Activated CD4-positive, alpha-beta T cell treated with anti-CD3 and anti-CD28 coated beads for 36 hours (primary cell): ENCODE measurements around the gene TMEFF1. TPM values are rescaled to one million over a fixed set of nuclear protein-coding genes. Genes with fewer than 3 reads are reported as not detected.

Experiments used
- ATAC-seq: fragments of 200-7000 bp; cut with Tn5 transposase; one replicate; pipeline ENCODE4 v1.10.0; 2021; ENCODE audit warnings: mild to moderate bottlenecking, moderate library complexity
- CTCF ChIA-PET: fragments of 350-600 bp; sonication (Branson Sonifier 250); formaldehyde crosslinking; loops from one replicate; lab custom pipeline; 2021; ENCODE audit warnings: antibody characterized with exemption; lab: Charles Lee
- POLR2A ChIA-PET: fragments of 350-600 bp; sonication (Branson Sonifier 250); formaldehyde crosslinking; loops from one replicate; lab custom pipeline; 2021; ENCODE audit warnings: antibody characterized with exemption, inconsistent platforms; lab: Charles Lee
- DNase-seq: peaks from one replicate; pipeline ENCODE4 v3.0.0-alpha.2; 2020
- H3K27ac Mint-ChIP-seq: one replicate; pipeline ENCODE4 v1.8.0; 2021; ENCODE audit warnings: mixed read lengths
- H3K27me3 Mint-ChIP-seq: one replicate; pipeline ENCODE4 v1.8.0; 2021; ENCODE audit warnings: mixed read lengths
- H3K36me3 Mint-ChIP-seq: one replicate; pipeline ENCODE4 v1.8.0; 2021; ENCODE audit warnings: low read depth, mixed read lengths
- H3K4me1 Mint-ChIP-seq: one replicate; pipeline ENCODE4 v1.8.0; 2021; ENCODE audit warnings: mixed read lengths
- H3K4me3 Mint-ChIP-seq: one replicate; pipeline ENCODE4 v1.8.0; 2021; ENCODE audit warnings: mild to moderate bottlenecking, moderate library complexity, mixed read lengths
- H3K9me3 Mint-ChIP-seq: one replicate; pipeline ENCODE4 v1.8.0; 2021; ENCODE audit warnings: low read depth, mixed read lengths
- intact Hi-C, 2 experiments: fragments of 100-400 bp; cut with DNase I in 1 of 2; cut with micrococcal nuclease in 1 of 2; formaldehyde crosslinking; loops; one replicate each; pipeline versions ENCODE4 v1.14.2 to v1.15.1; 2022 to 2024; cut with DNase I, micrococcal nuclease
- total RNA-seq, 2 experiments: library from RNA; stranded (reverse); gene quantifications; one replicate each; pipeline ENCODE4 v1.2.3, GENCODE V29; 2021

TMEFF1 gene
- total RNA-seq, 2 experiments from 2014 or later, result 0.27 TPM; not detected in 1

DNA sequence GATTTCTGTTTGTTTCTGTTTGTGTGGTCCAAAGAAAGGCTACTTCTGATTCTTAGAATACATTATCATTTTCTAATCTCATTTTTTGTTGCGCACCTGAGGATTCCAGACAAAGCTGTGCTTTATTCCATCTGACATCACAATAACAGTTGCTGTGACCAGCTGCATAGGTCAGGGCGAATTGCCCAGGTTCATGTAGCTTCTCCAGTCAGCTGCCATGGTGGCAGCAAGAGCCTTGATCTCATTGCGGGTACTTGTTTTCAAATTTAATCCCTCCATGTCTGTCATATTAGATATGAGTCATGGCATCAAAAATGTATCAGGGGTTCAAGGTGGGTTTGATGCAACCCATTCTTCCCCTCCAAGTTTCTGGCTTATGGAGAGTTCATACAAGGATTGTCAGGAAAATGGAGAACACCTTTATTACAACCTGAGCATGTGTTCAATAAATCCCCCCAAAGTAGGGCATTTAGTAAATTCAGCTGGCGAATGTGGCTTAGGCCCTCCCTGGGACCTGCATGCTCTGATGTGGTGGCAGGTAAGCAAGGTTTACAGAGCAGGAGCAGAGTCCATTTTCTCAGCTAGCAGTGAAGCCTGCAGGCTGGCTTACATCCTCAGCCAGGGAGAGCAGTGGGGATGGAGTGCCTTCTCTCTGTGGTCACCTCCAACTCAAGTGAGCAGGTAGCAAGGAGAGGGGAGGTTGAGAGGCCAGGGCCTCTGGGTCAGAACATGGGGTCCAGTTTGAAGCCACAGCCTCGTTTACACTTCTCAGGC lies 118.9 kb downstream of the TMEFF1 start:
- no peak for DNase-seq
- no peak for ATAC-seq
- no peaks in the 10 kb centered on the region for H3K36me3 Mint-ChIP-seq
- no peak overlapping the region for H3K27ac Mint-ChIP-seq
- no peak overlapping the region for H3K4me3 Mint-ChIP-seq
- ChIA-PET POLR2A (no interaction called here), CTCF (interaction anchor here (1.1 to 1.2 kb wide), 2 partner anchors 9 to 720 kb away, joined by 3 to 5 read pairs; no protein-coding TSS in a partner anchor)
- H3K27me3 Mint-ChIP-seq, result no peaks in the 10 kb centered on the region
- intact Hi-C loops, result loop anchor here (10.0 kb wide), 2 partner anchors 267 to 687 kb away; partner anchors contain the start of gene STX17 (in 1 of the 2)
- H3K9me3 Mint-ChIP-seq, result no peaks in the 10 kb centered on the region
- peaks cover 5% of the 10 kb centered on the region for H3K4me1 Mint-ChIP-seq

DNA sequence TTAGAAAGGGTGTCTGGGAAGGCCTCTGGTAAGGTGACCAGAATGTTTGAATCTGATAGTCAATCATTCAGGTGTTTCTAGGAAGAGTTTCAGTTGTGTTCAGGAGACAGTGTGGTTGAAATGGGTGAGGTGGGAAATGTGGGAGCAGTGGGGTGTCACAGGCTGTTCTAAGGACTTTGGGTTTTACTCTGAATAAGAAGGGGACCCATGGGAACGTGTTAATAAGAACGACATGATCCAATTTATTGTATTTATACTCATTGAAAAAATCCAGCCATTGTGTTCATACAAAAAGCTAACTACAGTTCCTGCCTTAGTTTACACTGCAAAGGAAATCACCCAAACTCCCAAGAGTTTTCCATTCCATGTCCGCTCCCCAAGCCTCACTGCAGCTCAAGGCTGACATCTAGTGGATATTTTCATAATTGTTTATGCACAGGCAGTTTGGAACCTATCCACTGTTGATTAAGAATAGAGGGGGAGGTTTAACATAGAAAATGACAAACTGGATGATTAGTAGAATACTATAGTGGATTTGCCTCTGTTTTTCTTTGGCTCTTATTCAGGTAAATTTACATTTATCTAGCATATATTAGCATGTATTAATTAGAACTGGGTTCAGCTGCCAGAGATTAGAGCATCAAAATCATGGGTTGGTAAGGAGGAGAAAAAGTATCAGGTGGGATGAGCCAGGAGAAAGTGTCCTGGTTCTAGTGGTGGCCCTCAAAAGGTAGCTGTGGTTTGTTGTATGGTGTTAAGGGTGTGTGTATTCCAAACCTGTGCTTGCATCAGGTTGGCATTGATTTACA lies 122.6 kb downstream of the TMEFF1 start:
- ChIA-PET POLR2A (no interaction called here), CTCF (interaction anchor here (0.6 to 1.4 kb wide), 13 partner anchors 14 to 1412 kb away, joined by 3 to 7 read pairs (median 3); no protein-coding TSS in a partner anchor)
- Mint-ChIP-seq H3K4me3 (no peak overlapping the region), H3K27ac (no peak overlapping the region), H3K36me3 (no peaks in the 10 kb centered on the region), H3K27me3 (no peaks in the 10 kb centered on the region), H3K4me1 (peaks cover 20% of the 10 kb centered on the region), H3K9me3 (no peaks in the 10 kb centered on the region)
- intact Hi-C loops, result loop anchor here (1.0 to 10.0 kb wide), 11 partner anchors 90 to 1433 kb away; partner anchors contain the start of genes MSANTD3 (in 2 of the 2), NR4A3 (in 1 of the 2), STX17 (in 1 of the 2) and TEX10 (in 1 of the 2)
- DNase-seq (peak; percentile 30), ATAC-seq (no peak)

DNA sequence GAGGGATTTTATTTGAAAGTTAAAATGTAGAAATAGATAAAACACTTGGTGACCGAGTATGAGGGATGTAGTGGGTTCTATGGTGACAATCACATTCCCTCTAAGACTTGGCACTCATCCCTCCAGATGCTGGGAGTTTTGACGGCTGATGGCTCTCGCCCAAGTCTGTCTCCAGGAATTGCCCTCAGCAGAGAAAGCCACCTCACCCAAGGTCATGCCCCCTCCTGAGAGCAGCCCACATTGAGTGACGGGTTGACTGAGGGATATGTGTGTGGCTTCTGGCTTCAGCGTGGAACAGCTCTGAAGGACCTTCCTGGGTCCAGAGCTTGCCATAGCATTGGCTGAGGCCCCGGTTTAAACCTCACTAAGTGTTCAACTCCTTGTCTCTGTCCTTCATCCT lies 124.3 kb downstream of the TMEFF1 start:
- intact Hi-C loops, result loop anchor here (5.0 to 10.0 kb wide), 7 partner anchors 170 to 1435 kb away; partner anchors contain the start of genes MSANTD3 (in 2 of the 2), NR4A3 (in 1 of the 2), STX17 (in 1 of the 2) and TEX10 (in 1 of the 2)
- H3K9me3 Mint-ChIP-seq, result no peaks in the 10 kb centered on the region
- H3K36me3 Mint-ChIP-seq, result no peaks in the 10 kb centered on the region
- CTCF ChIA-PET, result interaction anchor here (0.6 kb wide), 1 partner anchor 118 kb away, joined by 3 read pairs; no protein-coding TSS in a partner anchor
- peaks cover 20% of the 10 kb centered on the region for H3K4me1 Mint-ChIP-seq
- DNase-seq (no peak), ATAC-seq (no peak)
- H3K27ac Mint-ChIP-seq, result no peak overlapping the region
- no peaks in the 10 kb centered on the region for H3K27me3 Mint-ChIP-seq
- peak overlapping the region; percentile 59 for H3K4me3 Mint-ChIP-seq
- POLR2A ChIA-PET, result no interaction called here

DNA sequence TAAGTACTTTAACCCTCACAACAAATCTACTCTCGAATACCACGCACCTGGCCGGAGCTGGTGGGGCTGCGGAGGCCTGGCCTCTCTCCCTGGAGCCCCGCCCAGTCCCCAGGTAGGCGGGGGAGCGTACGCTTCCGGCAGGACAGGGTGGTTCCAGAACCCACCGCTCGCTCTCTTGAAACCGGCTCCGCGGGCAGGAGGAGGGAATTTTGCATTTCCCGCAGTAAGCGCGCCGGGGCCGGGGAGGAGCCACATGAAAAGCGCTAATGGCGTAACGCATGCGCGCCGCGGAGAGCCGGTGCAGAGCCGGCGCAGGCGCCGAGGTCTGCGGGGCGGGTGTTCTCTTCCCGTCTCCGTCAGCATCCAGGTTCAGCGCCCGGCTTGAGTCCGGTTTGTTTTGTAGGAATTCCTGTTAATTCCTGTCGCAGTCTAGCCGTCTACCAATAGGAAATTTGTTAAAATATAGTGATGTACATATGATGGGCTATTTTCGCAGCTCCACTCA lies 125.7 kb downstream of the TMEFF1 start:
- Mint-ChIP-seq H3K4me3 (peak overlapping the region; percentile 59), H3K27ac (peak overlapping the region; percentile 45), H3K4me1 (peaks cover 20% of the 10 kb centered on the region), H3K36me3 (no peaks in the 10 kb centered on the region), H3K27me3 (no peaks in the 10 kb centered on the region), H3K9me3 (no peaks in the 10 kb centered on the region)
- DNase-seq (peak; percentile 87), ATAC-seq (peak; percentile 87)
- intact Hi-C loops, result loop anchor here (1.0 to 10.0 kb wide), 11 partner anchors 125 to 1436 kb away; partner anchors contain the start of genes MSANTD3 (in 2 of the 2), TEX10 (in 2 of the 2), NR4A3 (in 1 of the 2) and STX17 (in 1 of the 2)
- ChIA-PET CTCF (interaction anchor here (0.8 to 1.6 kb wide), 4 partner anchors 9 to 1377 kb away, joined by 3 to 4 read pairs (median 3); partner anchors contain the start of gene ALG2), POLR2A (no interaction called here)

DNA sequence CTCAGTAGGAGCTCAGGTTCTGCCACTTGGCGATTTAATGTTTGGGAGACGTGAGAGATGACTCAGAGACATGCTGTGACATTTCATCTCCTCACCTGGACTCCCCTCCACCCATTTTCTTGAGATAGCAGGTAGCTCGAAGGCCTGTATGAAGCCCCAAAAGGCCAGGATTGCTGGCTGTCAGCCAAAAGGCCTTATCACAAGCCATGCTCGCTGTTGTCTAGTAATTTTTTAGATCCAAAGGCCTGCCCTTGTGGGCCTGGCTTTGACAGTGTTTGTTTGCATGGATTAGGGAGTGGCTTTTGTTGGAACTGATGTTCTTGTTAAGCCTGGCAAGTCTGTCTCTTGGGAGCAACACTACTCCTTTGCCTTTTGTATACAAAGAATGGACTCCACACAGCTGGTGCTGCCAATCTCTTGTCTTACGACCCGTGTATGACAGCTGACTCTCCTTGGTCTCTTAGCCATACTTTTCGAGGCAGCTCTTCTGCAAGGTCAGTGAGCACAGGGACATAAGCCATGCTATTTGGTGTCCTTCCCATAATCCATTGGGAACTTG lies 127.7 kb downstream of the TMEFF1 start:
- POLR2A ChIA-PET, result no interaction called here
- no peak overlapping the region for H3K27ac Mint-ChIP-seq
- DNase-seq, result no peak
- no peaks in the 10 kb centered on the region for H3K9me3 Mint-ChIP-seq
- intact Hi-C loops, result loop anchor here (1.0 kb wide), 1 partner anchor 711 kb away; no protein-coding TSS in a partner anchor
- ATAC-seq, result no peak
- H3K4me1 Mint-ChIP-seq, result peaks cover 18% of the 10 kb centered on the region
- CTCF ChIA-PET, result interaction anchor here (0.8 to 2.4 kb wide), 6 partner anchors 9 to 712 kb away, joined by 3 to 22 read pairs (median 6); no protein-coding TSS in a partner anchor
- H3K4me3 Mint-ChIP-seq, result no peak overlapping the region
- no peaks in the 10 kb centered on the region for H3K27me3 Mint-ChIP-seq
- no peaks in the 10 kb centered on the region for H3K36me3 Mint-ChIP-seq

DNA sequence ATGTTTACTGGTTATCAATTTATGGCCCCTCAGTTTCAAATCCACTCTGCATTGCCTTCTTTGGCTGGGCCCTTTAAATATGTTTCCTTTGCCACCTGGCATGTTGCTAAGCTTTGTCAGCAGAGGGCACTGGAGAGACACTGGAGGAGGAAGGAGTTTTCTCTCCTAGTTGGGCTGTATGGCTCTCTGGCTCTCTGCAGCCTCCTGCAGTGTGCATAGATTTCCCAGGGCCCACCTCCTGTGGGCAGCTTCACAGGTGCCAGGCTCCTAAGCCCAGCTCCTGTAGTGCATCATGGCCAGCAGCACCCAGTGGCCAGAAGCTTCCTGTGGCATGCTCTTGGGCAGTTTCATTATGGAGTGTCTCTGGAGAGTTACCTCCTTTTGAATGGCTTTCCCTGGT lies 128.3 kb downstream of the TMEFF1 start:
- intact Hi-C loops, result loop anchor here (1.0 kb wide), 1 partner anchor 710 kb away; no protein-coding TSS in a partner anchor
- Mint-ChIP-seq H3K27me3 (no peaks in the 10 kb centered on the region), H3K27ac (no peak overlapping the region), H3K36me3 (no peaks in the 10 kb centered on the region), H3K9me3 (no peaks in the 10 kb centered on the region), H3K4me1 (peaks cover 15% of the 10 kb centered on the region), H3K4me3 (no peak overlapping the region)
- peak; percentile 62 for DNase-seq
- peak; percentile 58 for ATAC-seq
- POLR2A ChIA-PET, result no interaction called here
- CTCF ChIA-PET, result interaction anchor here (0.7 to 2.4 kb wide), 11 partner anchors 9 to 711 kb away, joined by 3 to 22 read pairs (median 4); no protein-coding TSS in a partner anchor

DNA sequence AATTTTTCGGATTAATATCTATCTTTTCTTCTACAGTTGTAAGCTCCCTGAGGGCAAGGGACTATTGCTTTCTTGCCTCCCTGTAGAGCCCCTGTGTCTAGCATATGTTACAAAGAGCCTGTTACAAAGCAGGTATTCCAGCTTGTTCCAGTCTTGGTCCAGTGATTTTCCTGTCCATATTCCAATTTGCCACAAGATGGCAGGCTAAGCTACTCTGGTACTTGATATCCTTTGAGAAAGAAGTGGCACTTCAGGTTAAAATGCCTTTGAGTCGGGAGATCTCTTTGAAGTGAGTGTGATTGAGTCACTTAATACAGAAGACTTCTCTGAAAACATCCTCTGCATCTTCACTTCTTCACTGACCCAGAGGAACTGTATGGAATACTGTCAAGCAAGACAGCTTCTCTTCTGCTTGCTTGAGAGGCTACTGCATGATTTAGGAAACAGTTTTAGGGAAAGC lies 129.4 kb downstream of the TMEFF1 start:
- CTCF ChIA-PET, result interaction anchor here (0.6 to 2.4 kb wide), 11 partner anchors 8 to 1961 kb away, joined by 3 to 22 read pairs (median 4); no protein-coding TSS in a partner anchor
- no peak for ATAC-seq
- POLR2A ChIA-PET, result no interaction called here
- Mint-ChIP-seq H3K36me3 (no peaks in the 10 kb centered on the region), H3K9me3 (no peaks in the 10 kb centered on the region), H3K4me3 (no peak overlapping the region), H3K27ac (no peak overlapping the region), H3K4me1 (peaks cover 15% of the 10 kb centered on the region), H3K27me3 (no peaks in the 10 kb centered on the region)
- intact Hi-C loops, result loop anchor here in 1 of 2 experiments (2.0 kb wide), 2 partner anchors 632 to 786 kb away; no protein-coding TSS in a partner anchor
- DNase-seq, result peak; percentile 10

DNA sequence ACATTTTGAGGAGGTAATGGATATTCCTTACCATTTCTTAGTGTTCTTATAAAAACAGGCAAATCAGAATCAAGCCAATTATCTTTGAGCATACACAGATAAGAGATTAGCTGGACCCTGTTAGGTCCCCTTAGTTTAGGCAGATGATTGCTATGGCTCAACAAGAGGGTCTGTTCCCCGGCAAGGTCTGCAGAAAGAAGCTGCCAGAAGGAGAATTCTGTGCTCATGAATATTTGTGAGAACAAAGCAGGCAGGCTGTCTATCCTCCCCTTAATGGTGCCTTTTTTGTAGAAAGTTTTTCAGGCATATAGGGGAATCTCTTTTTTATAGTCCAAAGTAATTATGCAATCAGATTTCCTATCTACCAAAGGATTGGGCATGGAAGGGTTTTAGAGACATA lies 132.5 kb downstream of the TMEFF1 start:
- H3K36me3 Mint-ChIP-seq, result no peaks in the 10 kb centered on the region
- DNase-seq (no peak), ATAC-seq (no peak)
- intact Hi-C loops, result no loop called here
- no peak overlapping the region for H3K27ac Mint-ChIP-seq
- H3K9me3 Mint-ChIP-seq, result no peaks in the 10 kb centered on the region
- H3K27me3 Mint-ChIP-seq, result no peaks in the 10 kb centered on the region
- H3K4me3 Mint-ChIP-seq, result no peak overlapping the region
- CTCF ChIA-PET, result no interaction called here
- H3K4me1 Mint-ChIP-seq, result no peaks in the 10 kb centered on the region
- POLR2A ChIA-PET, result no interaction called here

DNA sequence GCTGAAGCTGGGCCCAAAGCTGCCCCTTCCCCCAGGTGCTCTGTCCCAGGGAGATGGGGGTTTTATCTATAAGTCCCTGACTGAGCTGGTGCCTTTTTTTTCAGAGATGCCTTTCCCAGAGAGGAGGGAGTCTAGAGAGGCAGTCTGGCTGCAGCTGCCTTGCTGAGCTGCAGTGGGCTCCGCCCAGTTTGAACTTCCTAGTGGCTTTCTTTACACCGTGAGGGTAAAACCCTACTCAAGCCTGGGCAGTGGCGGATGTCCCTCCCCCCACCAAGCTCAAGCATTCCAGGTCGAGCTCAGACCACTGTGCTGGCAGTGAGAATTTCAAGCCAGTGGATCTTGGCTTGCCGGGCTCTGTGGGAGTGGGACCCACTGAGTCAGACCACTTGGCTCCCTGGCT lies 146.2 kb downstream of the TMEFF1 start:
- Mint-ChIP-seq H3K4me3 (no peak overlapping the region), H3K4me1 (no peaks in the 10 kb centered on the region), H3K27ac (no peak overlapping the region), H3K9me3 (peaks cover 7% of the 10 kb centered on the region), H3K36me3 (no peaks in the 10 kb centered on the region), H3K27me3 (peaks cover 13% of the 10 kb centered on the region)
- POLR2A ChIA-PET, result no interaction called here
- ATAC-seq, result no peak
- intact Hi-C loops, result no loop called here
- CTCF ChIA-PET, result no interaction called here
- DNase-seq, result no peak

DNA sequence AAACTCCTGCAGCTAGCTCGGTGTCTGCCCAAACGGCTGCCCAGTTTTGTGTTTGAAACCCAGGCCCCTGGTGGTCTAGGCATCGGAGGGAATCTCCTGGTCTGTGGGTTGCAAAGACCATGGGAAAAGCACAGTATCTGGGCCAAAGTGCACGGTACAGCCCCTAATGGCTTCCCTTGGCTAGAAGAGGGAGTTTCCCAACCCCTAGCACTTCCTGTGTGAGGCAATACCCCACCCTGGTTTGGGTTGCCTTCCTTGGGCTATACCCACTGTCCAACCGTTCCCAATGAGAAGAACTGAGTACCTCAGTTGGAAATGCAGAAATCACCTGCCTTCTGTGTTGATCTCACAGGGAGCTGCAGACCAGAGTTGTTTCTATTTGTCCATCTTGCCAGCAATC lies 146.7 kb downstream of the TMEFF1 start:
- H3K27me3 Mint-ChIP-seq, result peaks cover 13% of the 10 kb centered on the region
- no peaks in the 10 kb centered on the region for H3K4me1 Mint-ChIP-seq
- CTCF ChIA-PET, result no interaction called here
- H3K36me3 Mint-ChIP-seq, result no peaks in the 10 kb centered on the region
- ATAC-seq, result no peak
- POLR2A ChIA-PET, result no interaction called here
- H3K27ac Mint-ChIP-seq, result no peak overlapping the region
- no peak overlapping the region for H3K4me3 Mint-ChIP-seq
- peaks cover 7% of the 10 kb centered on the region for H3K9me3 Mint-ChIP-seq
- intact Hi-C loops, result no loop called here
- DNase-seq, result no peak
